GM21526 (cell line): ENCODE measurements around the gene KATNB1.
"Not testable (repeated sequence)": the region's sequence is repeated elsewhere in the genome, so short reads cannot be mapped to it uniquely, and the experiment has no call there.

Experiments used
- ATAC-seq: cut with Tn5 transposase; IDR thresholded peaks from one replicate; pipeline ENCODE4 v1.9.1; 2021; ENCODE audit warnings: moderate library complexity; ENCODE audit not compliant: unreplicated experiment, low FRiP score

The KATNB1 gene

DNA sequence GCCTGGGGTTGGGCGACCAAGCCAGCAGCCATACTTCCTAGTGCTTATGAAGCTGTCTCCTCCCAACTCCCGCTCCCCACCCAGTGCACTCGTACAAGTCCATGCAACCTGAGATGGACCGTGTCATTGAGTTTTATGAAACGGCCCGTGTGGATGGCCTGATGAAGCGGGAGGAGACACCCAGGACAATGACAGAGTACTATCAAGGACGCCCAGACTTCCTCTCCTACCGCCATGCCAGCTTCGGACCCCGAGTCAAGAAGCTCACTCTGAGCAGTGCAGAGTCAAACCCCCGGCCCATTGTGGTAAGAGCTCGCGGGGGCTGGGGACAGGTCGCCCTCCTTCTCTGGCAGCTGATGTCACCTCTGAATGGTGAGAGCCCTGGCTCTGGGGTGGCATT, 11.0 kb upstream of the KATNB1 start:
- ATAC-seq: no peak

DNA sequence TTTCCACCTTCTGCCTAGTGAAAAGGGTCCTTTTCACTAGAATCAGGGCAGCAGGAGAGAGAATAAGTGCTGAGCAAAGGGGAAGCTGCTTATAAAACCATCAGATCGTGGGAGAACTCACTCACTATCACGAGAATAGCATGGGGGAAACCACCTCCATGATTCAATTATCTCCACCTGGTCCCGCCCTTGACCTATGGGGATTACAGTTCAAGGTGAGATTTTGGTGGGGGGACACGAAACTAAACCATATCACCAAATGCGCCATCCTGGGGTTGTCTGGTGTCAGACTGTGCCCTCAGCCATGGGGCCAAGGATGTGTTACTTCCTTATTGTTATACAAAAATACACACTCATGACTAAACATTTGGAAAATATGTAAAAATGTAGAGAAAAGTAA, 10.4 kb upstream of the KATNB1 start:
- no peak for ATAC-seq

DNA sequence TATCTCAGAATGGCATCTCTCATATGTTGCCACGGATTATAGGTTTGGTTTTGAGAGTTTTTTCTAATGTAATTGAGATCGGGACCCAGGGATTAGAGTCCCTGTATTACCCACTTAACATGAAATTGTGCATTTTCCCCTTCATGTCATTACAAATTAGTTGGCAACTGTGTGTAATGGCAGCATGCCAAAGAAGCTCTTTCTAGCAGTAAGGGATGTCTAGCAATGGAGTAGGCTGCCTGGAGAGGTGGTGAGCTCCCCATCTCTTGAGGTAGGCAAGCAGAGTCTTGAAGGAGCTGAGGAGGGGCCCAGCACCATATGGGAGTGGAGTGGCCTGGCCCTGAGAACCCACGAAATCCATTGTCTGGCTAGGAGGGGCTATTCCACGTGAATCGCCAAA, 10.0 kb upstream of the KATNB1 start:
- no peak for ATAC-seq

DNA sequence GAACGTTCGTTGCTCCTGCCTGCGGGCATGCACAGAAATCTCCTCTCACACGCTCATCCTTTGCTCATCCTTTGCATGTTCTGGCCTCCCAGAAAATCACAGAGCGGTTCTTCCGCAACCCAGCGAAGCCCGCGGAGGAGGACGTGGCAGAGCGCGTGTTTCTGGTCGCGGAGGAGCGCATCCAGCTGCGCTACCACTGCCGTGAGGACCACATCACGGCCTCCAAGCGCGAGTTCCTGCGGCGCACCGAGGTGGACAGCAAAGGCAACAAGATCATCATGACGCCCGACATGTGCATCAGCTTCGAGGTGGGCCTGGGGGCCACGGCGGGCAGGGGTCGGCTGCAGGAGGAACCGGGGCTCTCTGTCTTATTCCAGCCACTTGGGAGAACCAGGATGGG, 9.6 kb upstream of the KATNB1 start:
- no peak for ATAC-seq

DNA sequence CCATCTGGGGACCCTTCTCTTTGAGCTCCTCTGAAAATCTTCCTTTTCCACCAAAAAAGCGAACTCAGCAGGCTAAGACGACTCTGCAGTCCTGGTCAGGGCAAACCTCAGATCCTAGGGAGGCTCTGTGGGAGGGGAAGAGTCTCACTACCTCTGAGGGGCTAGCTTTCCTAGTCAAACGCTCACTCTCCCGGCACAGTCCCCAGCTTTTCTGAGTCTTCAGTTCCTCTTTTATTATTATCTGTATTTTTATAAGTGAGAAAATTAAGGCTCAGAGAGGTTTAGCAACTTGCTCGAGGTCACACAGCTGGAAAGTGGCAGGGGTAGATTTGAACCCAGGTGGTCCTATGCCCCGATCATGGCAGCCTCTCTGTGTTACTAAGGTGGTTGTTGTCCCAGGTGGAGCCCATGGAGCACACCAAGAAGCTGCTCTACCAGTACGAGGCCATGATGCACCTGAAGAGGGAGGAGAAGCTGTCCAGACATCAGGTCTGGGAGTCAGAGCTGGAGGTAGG, 9.1 kb upstream of the KATNB1 start:
- no peak for ATAC-seq

DNA sequence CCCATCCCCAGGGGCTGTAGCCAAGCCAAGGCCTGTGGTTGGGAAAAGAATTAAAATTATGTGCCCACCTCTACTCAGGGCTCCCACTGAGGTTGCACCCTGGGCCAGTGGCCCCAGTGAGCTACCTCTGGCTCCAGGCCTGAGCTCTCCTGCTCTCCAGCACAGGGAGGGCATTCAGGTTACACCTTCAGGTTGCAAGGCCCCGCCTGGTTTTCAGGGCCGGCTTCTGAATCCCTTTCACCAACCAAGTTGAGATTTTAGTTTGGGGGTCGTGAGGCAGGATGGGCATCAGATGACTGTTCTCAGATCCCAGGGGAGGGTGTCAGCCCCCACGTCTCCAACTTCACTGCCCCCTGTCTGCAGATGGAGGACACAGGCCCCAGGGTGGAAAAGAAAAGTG, 8.0 kb upstream of the KATNB1 start:
- ATAC-seq: no peak

DNA sequence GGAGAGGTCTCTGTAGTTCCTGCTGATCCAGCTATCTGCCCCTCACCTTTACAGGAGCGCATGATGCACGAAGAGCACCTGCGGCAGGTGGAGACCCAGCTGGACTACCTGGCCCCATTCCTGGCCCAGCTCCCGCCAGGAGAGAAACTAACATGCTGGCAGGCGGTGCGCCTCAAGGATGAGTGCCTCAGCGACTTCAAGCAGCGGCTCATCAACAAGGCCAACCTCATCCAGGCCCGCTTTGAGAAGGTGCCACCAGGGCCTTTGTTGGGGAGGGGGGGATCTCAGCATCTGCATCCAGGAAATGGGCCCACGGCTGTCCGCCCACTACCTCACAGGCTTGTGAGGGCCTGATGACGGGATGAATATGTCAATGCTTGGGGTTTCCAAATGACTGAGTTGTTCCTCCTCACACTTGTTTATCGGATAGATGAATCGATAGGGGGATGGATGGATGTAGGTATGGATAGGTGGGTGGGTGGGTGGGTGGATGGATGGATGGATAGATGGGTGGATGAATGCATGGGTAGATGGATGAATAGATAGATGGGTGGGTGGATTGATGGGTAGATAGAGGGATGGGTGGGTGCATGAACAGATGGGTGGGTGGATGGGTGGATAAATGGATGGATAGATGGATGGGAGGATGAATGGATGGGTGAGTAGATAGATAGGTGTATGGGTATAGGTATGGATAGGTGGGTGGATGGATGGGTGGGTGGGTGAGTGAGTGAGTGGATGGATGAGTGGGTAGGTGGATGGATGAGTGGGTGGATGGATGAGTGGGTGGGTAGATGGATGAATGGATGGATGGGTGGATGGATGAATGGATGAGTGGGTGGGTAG, 7.0 kb upstream of the KATNB1 start:
- no peak for ATAC-seq

DNA sequence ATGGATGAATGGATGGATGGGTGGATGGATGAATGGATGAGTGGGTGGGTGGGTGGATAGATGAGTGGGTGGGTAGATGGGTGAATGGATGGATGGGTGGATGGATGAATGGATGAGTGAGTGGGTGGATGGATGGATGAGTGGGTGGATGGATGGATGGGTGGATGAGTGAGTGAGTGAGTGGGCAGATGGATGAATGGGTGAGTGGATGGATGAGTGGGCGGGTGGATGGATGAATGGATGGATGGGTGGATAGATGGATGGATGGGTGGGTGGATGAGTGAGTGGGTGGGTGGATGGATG, 6.4 kb upstream of the KATNB1 start:
- ATAC-seq: no peak

DNA sequence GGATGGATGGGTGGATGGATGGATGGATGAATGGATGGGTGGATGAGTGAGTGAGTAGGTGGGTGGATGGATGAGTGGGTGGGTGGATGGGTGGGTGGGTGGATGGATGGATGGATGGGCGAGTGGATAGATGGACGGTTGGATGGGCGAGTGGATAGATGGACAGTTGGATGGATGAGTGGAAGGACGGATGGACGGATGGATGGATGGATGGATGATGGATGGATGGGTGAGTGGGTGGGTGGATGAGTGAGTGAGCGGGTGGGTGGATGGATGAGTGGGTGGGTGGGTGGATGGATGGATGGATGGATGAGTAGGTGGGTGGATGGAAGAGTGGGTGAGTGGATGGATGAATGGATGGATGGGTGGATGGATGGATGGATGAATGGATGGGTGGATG, 5.7 kb upstream of the KATNB1 start:
- not testable (repeated sequence) for ATAC-seq

DNA sequence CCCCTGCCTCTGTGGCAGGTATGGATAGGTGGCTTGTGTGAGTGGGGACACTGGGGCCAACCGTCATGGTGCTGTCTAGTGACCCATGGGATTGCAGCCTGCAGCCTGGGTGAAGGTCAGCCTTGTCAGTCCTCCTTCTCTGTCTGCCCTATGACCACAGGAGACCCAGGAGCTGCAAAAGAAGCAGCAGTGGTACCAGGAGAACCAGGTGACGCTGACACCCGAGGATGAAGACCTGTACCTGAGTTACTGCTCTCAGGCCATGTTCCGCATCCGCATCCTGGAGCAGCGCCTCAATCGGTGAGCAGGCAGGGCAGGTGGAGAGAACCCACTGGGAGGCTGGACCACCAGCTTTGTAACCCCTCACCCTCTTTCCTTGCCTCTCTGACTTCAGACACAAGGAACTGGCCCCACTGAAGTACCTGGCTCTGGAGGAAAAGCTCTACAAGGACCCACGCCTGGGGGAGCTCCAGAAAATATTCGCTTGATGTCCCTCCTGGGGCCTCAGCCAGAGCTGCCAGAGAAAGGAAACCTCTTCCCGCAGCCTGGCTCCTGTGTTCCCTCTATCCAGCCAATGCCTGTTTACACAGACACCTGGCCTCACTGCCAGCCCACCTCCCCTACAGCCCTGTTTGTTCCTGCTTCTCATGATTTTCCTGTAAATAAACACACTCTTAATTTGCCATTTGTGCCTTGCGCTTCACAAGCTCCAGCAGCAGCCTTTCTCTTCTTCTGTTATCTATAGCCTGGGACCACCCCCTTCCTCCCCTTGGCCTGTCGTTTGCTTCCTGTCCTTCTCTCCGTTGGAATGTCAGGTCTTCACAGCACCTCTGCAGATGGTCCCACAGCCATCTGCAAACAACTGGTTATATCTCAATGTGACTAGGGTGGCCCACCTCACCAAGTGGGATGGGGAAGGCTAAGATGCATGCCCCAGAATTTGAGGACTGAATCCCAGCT, 4.5 kb upstream of the KATNB1 start:
- no peak for ATAC-seq

DNA sequence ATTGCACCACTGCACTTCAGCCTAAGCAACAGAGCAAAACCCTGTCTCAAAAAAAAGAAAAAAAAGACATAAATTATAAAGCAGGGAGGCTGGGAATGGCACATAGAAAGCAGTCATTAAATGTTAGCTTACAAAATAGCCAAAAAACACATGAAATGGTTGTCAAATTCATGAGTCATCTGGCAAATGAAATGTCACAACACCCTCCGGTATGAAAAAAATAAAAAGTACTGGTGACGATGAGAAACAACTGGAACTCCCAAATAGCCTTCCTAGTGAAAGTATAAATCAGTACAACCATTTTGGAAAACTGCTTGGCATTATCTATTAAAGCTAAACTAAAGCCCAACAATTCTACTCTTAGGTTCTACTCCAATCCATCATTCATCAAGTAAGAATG, 3.5 kb upstream of the KATNB1 start:
- ATAC-seq: no peak

DNA sequence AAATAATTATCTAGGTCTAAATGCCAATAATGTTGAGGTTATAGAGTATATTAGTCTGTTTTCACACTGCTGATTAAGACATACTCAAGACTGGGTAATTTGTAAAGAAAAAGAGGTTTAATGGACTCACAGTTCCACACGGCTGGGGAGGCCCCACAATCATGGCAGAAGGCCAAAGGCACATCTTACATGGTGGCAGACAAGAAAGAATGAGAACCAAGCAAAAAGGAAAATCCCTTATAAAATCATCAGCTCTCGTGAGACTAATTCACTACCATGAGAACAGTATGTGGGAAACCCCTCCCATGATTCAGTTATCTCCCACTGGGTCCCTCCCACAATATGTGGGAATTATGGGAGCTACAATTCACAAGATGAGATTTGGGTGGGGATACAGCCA, 2.9 kb upstream of the KATNB1 start:
- no peak for ATAC-seq

DNA sequence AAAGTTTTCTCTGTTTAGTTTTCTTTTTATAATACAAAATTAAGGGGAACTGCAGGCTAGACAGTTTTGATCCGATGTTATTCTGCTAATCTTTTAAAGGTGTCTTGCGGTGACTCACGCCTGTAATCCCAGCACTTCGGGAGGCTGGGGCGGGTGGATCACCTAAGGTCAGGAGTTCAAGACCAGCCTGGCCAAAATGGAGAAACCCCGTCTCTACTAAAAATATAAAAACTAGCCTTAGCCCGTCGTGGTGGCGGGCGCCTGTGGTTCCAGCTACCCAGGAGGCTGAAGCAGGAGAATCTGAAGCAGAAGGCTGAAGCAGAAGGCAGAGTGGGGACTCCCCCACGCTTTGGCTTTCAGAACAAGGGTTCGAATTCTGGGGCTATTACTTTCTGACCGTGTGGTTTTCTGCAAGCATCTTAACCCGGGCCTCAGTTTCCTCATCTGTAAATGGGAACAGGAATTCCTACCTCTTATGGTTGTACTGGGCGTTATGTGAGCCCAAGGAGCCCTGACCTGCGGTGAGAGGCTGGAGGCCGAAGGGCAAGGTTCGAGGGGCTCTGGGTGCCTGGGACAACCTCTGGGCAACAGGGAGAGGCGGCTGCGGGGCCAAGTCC, 1.2 kb upstream of the KATNB1 start:
- no peak for ATAC-seq

DNA sequence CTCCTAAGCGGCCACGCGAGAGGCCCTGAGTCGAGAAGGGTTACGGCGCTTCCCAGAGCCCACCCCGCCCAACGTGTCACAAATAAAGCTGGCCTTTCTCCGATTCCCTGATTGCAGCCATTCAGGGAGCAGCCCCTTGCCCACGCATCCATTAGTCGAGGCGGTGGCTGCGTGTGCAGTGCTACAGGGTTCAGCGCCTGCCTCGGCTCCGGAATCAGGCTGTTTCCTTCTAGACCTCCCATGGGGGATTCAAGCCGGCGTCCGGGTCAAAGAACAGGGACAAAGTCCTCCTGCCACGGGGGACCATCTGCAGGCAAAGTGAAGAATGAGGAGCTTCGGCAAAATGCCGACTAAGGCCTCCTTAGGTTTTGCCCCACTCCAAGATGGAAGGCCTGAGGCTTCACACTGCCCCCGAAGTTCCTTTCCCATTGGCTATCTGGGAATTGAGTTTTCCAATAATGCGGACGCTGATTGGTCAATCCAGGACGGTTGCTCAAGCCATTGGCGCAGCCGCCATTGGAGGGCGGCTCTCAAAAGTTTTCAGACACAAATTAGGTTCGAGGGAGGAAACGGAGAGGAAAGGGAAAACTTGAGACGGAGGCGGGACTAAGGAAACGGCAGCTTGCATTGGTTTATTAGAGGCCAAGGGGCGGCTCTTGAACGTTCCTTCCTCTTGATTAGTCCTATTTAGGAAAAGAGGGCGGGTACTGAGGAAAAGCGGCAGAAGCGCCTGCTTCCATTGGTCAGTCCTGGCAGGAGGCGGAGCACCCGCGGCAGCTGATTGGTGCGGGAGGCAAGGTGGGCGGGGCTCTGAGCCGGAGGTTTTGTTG, 430 bp upstream of the KATNB1 start:
- peak; percentile 81 for ATAC-seq

DNA sequence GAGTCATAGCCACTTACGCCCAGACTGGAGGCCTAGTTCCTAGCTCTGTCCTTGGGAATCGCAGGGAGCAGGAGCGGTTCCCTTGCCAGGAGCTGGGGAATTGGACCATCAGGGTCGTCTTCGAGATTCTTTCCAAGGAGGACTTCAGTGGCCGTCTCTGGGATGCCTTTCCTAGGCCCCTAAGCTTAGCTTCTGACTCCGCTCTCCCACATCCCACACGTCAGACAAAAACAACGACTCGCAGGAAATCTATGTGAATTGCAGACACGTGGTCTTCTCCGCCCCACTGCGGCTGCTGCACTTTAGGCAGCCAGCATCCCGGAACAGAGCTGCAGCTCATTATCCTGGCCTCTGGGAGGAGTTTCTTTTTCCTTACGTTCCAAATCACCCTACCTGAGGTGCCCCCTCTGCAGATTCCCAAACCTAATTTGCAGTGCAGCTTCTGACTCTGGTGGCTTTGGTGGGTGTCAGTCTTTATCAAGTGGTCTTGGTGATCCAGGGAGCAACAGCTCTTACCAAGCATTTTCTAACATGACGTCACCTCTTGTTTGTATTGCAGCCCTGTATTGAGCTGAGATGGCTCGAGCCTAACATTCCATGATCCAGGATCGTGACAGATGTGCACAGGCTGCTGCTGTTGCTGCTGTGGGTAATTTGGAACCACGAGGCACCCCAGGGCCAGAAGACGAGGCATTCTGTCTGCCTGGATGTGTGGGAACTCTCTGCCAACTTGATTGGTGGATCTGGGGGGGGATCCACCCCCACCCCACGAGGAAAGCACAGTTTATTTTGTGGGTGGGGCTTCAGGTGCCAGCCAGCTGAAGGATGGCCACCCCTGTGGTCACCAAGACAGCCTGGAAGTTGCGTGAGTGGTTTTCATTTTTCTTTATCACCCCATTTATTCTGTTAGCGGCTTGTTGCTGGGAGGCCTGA, 1.1 kb downstream of the KATNB1 start:
- no peak for ATAC-seq

DNA sequence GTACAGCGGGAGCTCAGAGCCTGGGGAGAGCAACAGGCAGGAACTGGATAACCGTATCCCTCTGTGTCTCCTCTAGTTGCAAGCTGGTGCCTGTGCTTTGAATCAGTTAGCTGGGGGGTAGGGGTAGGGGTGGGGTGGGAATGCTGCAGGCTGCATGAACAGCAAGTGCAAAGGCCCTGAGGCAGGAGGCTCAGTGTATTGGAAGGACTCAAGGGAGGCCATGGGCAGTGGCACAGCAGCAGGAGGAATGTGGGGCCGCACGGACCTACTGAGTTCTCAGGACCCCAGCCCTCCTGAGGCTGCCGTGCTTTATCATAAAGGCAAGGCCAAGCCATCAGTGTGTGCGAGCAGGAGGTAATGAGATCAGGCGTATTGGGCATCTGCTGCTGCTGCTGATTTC, 3.3 kb downstream of the KATNB1 start:
- ATAC-seq: no peak

DNA sequence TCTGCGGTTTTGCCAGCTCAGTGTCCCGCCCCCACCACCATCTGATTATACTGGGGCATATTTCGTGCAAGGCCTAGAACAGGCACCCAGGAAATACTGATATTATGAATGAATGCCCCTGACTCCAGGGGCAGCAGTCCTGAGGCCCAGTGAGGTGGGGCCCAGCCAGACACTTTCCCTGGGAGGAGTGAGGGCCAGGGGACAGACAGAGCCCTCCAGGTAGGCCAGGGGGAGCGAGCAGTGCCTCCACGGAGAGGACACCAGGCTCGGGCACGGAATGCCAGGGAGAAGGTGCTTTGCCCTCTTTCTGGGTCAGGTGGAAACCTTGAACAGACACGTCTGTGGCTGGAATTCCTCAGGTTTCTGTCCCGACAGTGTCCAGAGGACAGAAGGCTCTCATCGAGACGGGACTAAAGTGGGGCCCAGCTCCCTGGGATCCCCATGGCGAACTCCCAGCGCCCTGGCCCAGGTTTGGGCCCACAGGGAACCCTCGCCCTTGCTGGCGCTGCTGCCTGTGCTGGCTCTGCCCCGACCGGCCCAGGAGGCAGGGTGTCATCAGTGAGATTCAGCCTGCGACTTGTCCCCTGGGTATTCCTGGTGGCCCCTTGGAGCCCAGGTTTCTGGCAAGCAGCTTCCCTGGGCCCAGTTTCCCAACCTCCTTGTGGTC, 4.3 kb downstream of the KATNB1 start:
- ATAC-seq: no peak

DNA sequence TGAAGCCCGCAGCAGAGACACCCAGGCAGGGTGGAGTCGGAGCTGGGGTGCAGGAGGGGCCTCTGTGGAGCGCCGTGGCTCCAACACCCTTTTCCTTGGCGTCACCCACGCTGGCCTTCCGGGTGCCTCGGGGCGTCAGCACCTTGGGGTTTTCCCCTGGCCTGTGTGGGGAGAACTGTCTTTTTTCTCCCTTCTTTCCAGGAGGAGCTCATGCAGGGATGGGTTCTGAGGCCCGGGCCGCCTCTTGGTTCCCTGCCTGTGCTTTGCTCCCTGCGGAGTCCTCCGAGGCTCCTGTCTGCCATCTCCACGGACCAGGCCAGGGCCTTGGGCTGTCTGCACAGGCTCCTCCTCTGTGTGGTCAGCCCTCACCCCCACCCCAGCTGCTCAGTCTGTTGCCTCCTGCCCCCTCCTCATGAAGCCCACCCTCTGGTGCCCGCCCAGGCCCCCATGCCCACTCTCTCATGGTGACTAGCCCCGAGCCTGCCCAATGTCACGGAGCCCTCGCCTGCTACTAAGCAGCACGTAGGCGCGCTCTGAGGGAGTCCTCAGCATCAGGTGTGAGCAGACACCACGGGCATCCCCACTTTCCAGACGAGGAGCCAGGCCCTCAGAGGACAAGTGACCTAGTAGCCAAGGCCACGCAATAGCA, 5.0 kb downstream of the KATNB1 start:
- ATAC-seq: no peak
